HG02938 (cell line): ENCODE data around the gene WRAP73.

ENCODE experiments used
- ATAC-seq: cut with Tn5 transposase; IDR thresholded peaks from one replicate; pipeline ENCODE4 v1.9.1; 2021; ENCODE audit warnings: mild to moderate bottlenecking, moderate library complexity; ENCODE audit not compliant: unreplicated experiment

Gene WRAP73

DNA sequence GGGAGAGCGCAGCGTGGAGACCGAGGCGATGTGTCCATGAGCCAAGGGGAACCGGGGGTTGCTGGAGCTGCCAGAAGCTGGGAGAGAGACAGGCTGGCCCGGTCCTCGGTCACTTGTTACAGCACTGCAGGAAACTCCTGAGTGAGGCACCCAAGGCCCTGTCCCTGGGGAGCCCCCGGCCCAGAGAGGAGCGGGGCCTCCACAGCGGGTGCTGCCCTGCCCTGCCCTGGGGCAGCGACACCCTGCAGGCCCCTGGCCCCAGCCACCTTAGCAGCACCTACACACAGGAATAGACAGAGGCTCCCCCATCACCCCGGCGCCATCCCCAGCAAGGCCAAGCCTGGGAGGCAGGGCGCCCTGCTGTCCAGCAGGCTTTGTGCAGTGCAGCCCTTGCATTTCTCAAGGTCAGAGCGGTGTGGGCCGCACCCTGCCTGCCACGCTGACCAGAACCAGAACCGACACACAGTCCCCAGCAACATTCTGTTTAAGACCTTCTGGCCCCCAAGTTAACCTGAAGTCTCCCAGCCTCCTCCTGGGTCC, 32.0 kb downstream of the WRAP73 start:
- ATAC-seq, result no peak

DNA sequence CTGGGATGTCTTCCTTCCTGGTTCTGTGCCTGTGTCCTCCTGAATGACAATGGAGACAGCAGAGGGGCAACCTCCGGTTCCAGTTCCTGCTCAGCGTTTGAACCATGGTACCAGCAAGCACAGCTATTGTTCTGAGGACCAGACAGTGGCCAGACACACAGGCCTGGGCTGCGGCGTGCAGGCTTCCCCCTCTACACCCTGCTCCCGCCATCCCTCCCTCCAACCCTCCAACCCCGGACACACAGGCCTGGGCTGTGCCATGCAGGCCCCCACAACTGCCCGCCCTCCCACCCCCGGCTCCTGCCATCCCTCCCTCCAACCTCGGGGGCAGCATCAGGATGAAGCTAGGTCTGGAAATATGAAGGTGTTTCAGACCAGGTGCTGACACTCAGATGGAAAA, 33.0 kb downstream of the WRAP73 start:
- ATAC-seq, result no peak

DNA sequence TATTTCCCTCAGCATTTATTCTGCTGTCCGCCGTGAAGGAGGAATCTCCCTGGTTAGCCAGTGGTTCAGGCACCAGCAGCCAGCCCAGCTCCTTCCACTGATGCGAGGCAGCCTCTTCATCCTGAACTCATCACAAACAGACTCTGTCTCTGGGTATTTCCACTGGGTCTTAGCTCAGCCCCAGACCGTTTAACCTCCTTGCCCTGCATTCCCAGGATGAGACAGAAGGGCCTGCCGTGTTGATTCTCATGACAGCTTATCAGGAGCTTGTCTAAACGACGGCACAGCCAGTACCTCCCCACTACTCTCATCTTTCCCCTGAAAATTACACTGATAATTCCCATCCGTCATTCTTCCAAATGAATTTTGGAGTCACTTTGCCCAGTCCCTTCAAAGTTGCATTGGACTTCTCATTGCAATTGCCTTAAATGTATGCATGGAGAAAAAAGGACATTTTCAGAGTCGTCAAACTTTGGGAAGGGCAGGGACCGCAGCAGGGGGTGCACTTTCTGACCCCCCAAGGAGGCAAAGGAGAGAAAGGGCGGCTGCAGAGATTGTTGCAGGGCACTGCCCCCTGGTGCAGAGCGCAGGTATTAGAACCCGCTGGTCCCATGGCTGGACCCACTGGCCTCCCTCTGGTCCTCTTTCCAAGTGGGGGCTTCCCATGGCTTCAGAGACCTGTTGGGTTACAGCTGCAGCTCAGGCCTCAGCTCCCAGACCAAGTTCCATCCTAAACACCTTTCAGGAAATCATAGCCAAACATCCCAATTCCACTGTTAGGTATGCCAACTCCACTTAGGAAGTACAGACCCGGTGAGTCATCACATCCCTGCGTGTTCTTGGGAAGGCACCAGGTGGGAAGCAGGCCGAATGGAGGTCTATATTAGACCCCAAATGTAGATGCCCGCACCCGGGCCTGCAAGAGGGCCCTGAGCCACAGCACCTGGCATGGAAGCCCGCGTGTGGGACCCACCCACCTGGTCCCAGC, 34.9 kb downstream of the WRAP73 start:
- ATAC-seq, result no peak

DNA sequence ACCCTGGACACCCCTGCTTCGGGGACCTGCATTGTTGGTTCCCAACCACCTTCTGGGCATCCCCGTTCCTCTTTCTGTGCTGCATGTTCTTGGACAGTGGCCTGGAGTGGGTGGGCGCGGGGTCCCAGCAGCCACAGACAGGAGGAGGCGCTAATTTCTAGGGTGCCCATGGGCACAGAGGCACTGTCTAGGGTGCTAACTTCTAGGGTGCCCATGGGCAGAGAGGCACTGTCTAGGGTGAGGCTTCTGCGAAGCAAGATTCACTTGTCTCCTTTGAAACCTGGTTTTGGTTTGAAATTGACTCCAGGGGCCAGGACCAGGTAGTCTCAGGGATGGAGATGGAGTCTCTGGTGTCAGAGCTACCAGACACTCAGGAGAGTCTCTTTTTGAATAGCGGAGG, 37.8 kb downstream of the WRAP73 start:
- no peak for ATAC-seq

DNA sequence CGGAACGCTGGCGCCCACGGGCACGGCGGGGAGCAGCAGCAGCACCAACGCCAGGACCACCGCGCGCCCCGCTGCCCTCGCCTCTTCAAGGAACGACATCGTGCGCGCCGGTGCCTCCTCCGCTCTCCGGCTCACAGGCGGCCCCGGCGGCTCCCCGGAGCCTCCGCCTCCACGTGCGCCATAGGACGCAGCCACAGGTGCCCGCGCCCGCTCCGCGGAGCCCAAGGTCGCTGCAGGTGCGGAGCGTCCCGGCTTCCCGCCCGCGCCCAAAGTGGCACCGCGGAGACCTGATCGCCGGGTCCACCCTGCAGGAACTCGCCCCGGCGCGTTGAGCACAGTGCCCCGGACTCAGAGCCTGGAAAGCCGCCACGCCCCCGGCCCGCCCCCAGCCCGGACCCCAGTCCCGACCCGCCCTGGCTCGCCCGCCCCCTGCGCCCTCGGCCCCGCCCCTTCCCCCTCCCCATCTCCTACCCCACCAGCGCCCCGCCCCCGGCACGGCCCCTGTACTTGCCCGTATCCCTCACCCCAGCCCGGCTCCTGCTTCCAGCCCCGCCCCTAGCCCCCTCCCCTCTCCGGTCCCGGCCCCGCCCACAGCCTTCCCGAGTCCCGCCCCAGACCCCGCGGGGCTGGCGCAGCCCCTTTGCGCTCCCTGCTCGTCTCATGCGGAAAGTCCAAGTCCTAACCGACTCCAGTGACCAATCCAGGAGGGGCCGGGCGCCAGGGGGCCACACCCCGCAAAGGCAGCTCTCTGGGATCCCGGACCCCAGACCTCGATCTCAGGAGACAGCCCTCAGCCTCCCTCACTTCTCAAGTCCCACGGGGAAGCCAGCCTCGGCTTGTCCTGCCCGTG, 38.5 kb downstream of the WRAP73 start, which contains the start of gene MEGF6:
MEGF6 (minus strand) TSS at position 339 of the 850 bp plus-strand sequence; CDS start at position 99, 240 bp downstream.
- no peak for ATAC-seq

DNA sequence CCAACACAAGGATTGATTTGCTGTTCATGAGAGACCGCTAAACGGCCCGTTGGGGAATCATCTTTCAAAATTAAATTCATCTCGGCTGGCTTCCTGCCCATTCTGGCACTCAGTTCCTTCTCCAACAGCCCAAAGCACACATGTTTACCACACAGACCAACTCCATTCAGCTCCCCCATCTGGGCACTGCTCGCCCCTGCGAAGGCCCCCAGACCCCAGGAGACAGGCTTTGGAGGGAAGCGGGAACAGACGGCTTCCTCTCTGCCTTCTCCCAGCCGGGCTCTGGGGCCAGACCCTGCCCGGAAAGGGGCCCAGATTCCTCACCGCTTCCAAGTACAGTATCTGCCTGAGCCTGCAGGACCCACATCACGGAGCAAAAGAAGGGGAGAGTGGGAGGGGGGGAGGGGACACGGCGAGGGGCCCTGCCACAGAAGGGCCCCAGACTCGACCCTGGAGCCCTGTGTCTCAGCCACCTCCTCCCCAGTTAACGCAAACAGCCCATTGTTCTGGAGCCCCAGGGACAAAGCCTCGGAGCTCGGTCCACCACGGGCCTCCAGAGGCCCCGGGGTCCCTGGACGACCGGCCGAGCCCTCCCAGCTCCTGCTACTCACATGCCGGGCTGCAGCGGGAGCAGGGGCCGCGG, 39.3 kb downstream of the WRAP73 start:
- no peak for ATAC-seq

DNA sequence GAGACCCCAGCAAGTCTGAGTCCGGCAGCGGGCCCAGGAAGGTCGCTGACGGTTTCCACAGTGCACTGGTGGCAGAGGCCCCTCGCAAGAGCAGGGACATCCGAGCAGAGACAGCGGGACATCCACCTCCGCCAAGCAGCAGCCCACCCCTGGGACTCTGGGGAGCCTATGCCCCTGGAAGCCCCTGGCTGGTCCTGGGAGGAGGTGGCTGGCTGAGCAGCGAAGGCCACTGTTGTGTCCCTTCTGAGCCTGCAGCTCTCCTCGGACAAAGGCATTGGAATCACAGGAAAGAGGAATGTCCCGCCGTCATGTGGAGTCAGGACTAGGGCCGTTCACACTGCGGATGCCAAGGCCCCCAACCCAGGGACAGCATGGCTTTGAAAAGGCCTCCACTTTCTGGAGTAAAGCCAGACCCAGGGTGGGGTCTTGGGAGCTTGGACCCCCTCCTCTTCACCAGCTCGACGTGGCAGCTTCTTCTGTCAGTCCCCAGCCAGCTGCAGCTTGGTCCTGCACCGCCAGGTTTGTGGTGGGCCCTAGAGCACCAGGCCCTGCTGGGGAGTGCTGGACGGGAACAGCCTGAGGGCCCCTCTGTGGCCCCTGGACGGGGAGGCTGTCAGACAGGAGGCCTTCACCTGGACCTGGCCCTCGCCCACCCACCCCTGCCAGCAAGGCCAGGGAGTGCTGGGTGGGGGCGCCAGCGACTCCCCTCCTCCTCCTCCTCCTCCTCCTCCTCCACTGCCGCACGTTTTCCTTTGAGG, 40.0 kb downstream of the WRAP73 start:
- no peak for ATAC-seq

DNA sequence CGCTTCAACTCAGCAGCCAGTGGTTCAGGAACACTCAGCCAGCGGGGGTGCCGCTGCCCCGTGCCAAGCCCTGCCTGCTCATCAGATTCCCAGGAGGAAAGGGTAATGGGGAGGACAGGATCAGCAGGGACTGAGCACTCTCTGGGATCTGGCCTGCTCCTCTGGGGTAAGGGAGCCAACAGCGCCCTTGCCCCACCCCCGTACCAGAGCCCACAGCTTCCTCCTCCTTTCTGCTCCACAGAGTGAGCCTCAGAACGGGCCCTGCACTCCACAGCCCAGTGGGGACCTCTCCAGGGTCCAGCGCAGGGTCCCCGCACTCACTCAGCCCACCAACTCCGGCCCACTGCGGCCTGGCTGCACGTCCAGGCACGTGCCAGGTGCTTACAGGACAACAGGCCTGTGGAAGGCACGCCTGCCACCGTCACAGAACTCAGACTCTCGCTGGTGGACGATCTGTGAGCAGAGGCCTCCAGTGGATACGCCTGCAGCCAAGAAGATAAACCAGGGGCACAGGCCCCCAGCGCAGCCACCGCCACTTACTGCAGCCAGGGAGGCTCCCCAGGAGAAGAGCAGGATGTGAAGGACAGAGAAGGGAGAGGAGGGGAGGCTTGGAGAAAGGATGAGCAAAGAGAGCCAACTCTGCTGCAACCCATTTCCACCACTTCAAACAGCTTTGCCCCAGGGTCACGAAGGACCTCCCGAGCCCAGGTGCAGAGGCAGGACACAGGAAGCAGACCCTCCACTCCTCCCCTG, 40.7 kb downstream of the WRAP73 start:
- no peak for ATAC-seq

DNA sequence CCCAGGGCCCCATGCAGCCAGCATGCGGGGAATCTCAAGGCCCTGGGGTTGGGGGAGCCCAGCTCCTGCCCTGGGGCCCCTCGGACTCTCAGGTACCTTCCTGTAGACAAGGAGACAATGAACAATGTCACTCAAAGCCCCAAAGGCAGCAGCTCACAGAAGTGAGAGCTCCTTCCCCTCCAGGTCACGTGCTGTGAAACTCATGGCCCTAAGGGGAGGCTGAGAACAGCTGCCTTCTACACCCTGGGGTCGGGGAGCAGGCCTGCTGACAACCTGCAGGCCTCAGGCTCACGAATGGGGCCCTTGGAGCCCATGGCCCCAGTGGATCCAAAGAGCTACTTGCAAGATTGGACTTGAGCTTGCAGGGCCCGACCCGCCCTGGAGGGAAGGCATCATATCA, 41.7 kb downstream of the WRAP73 start:
- ATAC-seq, result no peak

DNA sequence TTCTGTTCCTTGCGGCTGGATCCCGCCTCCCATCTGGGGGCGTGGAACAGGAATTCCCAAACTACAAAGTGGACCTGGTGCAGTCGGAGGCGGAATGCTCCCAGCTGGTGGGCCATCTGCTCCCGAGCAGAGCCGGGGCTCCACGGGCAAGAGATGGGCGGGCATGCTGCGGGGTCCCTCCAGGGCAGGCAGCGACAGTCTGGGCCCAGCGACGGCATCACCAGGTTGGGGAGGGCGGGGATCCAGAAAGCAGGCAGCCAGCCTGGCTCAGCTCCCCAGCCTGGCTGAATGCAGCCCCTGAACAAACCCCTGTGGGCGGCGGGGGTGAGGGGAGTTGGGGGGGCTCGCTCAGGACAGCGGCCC, 42.2 kb downstream of the WRAP73 start:
- no peak for ATAC-seq

DNA sequence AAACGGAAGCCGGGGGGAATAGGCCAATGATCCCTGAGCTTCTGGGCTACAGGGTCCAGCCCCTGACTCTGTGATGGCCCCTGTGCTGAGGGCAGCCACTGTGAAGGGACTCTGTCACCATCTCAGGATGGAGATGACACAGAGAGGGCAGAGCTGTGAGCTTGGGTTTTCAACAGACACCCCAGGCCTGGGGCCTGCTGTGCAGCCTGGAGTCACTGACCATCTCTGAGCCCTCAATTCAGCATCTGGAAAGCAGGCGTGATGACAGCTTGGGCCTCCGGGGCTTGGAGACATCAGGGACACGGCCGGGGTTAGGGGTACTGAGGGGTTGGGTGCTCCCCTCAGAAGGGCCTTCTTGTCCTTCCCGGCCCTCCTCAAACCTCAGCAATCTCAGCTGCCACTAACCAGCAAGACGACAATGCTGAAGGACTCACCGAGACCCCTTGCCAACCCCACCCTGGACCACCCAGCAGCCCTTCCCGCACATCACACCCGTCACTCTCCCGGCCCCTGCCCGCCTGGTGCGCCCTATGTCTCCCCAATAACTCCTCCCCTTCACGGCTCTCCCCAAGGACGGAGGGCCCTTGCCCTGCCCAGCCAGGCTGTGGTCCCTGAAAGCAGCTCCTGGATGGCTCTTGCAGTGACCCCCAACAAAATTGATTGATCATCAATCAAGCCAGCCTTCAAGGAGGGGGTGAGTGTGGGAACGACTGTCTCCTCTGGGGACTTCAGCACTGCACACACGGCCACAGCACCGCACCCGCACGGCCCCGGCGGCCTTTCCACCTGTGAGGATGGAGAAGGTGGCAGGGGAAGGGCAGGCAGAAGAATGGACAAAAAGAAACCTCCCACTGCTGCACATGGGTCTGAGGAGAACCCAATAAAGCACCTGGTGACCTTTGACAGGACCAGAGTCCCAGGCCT, 42.9 kb downstream of the WRAP73 start:
- no peak for ATAC-seq

DNA sequence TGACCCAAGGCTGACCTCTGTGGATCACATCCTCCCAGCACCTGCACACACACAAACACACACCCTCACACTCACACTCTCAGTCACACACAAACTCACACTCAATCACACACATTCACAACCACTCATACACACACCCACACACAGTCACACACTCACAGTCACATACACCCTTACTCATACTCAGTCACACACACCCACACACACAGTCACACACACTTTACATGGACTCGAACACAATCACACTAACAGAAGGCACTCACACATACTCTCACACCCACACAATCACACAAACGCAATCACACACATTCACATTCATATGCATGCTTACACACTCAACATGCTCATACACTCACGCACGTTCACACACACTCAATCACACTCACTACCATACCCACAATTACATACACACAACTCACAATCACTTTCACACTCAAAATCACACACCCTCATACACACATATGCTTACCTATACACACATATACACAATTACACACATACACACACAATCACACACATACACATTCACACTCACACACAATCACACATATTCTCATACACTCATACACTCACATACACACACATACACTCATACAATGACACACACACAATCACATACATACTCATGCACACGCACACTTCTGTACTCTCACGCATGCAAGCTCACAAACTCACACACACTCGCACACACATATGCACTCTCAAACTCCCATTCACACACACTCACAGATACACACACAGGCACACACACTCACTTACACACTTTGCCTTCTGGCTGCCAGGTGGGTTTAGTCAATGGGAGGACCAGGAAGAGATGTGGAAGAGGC, 44.7 kb downstream of the WRAP73 start:
- ATAC-seq, result no peak

DNA sequence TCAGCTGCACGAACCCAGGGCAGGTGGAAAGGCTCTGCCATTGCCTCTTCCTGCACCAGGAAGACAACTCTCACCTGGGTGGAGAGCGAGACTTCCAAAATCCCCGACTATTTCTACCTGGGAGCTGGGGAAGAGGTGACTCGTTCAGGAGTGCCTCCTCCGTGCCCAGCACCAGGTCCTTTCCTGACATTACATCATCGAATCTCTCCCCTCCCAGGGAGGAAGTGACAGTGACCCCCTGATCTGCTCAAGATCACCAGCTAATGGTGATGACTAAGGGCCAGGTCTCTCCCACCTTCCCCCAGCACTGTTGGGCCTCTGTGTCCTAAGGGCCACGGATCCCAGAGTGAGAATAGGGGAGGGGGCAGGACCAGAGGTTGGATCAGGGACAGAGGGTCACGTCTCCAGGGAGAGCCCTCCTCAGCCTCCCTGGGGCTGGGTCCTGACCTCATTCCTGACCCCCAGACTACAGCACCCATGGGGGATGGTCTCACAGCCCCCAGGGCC, 45.4 kb downstream of the WRAP73 start:
- no peak for ATAC-seq

DNA sequence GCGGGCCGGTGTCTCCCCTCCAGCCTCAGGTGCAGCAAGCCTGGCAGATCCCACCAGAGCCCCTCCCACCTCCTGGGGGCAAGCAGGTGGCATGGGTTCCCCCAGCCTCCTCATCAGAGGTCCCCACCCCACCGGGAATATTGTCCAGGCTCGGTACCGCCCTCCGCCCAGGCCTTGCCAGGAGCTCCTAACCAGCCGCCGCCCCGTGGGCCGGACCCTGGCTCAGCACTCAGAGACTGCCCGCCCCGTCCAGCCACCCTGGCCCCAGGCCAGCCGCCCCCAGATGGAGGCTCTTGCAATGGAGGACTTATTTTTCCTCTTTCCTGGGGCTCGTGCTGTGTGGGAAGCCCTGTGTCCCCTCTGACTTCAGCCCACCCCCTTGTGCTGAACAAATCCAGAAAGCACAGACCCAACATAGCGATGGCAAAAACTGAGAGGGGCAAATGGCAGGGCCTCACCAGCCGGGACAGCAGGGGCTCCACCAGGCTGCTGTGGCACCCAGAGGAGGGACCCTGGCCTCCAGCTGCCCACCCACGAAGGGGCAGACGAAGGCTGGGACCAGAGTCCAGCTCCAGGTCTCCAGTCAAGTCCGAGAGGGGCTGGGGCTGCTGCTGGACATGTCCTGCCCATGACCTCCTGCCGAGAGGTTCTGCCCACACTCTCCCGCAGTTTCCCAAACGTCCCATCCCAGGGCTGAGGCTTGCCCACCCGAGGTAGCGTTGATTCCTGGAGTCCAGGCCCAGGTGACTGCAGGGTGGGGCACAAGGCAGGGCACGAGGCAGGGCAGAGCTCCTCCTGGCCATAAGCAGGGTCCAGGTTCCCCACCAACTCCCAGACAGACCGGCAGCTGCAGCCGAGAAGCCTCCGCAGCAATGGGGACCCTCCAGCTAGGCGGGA, 46.1 kb downstream of the WRAP73 start:
- ATAC-seq, result no peak

DNA sequence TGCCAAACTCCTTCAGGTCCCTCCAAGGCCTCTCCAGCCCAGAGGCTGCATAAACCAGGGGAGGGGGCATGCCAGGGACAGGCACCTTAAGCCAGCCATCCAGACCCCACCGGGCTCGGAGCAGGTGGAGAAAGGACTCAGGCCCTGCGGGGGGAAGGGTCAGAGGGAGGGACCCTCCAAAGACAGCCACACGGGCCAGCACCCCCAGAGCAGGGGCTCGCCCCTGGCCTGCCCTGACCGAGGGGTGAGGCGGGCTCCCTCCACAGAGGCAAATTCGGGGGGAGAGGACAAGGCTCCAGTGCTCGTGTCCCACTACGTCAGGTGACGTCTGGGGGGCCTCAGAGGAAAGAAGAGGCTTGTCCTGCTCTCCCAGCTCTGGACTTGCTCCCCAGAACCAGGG, 46.7 kb downstream of the WRAP73 start:
- ATAC-seq, result no peak

DNA sequence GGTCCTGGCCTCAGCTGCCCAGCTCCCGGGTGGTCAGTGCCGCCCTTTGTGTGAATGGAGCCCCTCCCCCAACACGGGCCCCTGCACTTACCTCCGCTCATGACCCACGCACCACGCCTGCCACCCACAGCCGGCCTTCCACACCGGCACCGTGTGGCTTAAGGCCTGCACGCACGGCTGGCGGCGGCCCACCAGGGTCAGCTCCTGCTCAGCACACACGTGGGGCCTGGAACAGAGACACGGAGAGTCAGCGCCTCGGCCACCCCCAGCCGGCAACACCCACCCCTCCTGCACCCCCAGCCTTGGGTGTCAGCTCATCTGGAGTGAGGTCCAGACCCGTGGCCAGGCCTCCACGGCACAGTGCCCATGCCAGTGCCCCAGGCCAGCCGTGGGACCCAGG, 47.5 kb downstream of the WRAP73 start:
- ATAC-seq, result no peak
